Panc1 (cell line): ENCODE measurements around the gene SLC1A3.

ENCODE experiments used
- POLR2AphosphoS5 ChIP-seq: IDR thresholded peaks from 2 replicates; pipeline ENCODE4 v1.6.1; 2012; ENCODE audit warnings: mild to moderate bottlenecking, low read depth, low read length, moderate library complexity
- REST ChIP-seq, 2 experiments: IDR thresholded peaks; 2 replicates each; pipeline ENCODE4 v1.6.1; 2011 to 2012; ENCODE audit warnings: low read depth in 2 of 2, control low read depth in 1 of 2, low read length in 1 of 2, mild to moderate bottlenecking in 1 of 2, moderate library complexity in 1 of 2; ENCODE audit not compliant: insufficient read depth in 1 of 2
- SIN3A ChIP-seq: IDR thresholded peaks from 2 replicates; pipeline ENCODE4 v1.6.1; 2012; ENCODE audit warnings: low read depth, mild to moderate bottlenecking, low read length, moderate library complexity, borderline replicate concordance; ENCODE audit not compliant: insufficient read depth
- TCF7L2 ChIP-seq: IDR thresholded peaks from 2 replicates; pipeline ENCODE4 v1.6.1; 2011; ENCODE audit warnings: mild to moderate bottlenecking, low read depth, low read length, inconsistent platforms
- TF ChIP-seq, protein P1 (sequence below): fragments of 450-650 bp; IDR thresholded peaks from 2 replicates; pipeline ENCODE4 v1.5.1; 2017; ENCODE audit warnings: mild to moderate bottlenecking

GRCh38 chr5:36698031-36698430 lies 91.6 kb downstream of the SLC1A3 start:
- TF ChIP-seq, protein P1, sequence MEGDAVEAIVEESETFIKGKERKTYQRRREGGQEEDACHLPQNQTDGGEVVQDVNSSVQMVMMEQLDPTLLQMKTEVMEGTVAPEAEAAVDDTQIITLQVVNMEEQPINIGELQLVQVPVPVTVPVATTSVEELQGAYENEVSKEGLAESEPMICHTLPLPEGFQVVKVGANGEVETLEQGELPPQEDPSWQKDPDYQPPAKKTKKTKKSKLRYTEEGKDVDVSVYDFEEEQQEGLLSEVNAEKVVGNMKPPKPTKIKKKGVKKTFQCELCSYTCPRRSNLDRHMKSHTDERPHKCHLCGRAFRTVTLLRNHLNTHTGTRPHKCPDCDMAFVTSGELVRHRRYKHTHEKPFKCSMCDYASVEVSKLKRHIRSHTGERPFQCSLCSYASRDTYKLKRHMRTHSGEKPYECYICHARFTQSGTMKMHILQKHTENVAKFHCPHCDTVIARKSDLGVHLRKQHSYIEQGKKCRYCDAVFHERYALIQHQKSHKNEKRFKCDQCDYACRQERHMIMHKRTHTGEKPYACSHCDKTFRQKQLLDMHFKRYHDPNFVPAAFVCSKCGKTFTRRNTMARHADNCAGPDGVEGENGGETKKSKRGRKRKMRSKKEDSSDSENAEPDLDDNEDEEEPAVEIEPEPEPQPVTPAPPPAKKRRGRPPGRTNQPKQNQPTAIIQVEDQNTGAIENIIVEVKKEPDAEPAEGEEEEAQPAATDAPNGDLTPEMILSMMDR: no peak
- TF ChIP-seq POLR2AphosphoS5 (no peak), REST (IDR thresholded peaks at IDR 0.05; ENCODE audit: insufficient read depth in 1 of 2, low read depth in 2 of 2, low read length in 1 of 2) (no peak), SIN3A (no peak), TCF7L2 (no peak)
